GM19463 (cell line): Measurements from ENCODE around the gene UBC.
"Not testable (repeated sequence)": the region's sequence is repeated elsewhere in the genome, so short reads cannot be mapped to it uniquely, and the experiment has no call there.

Experiments used
- ATAC-seq: cut with Tn5 transposase; IDR thresholded peaks from one replicate; pipeline ENCODE4 v1.9.1; 2021; ENCODE audit warnings: mild to moderate bottlenecking, moderate library complexity; ENCODE audit not compliant: unreplicated experiment

The UBC gene

GRCh38 chr12:124931528-124931927 is 17.1 kb upstream of the UBC start:
- not testable (repeated sequence) for ATAC-seq

- ATAC-seq: no peak
Measured at GRCh38 chr12:124930586-124930985, 16.1 kb upstream of the UBC start.

DNA sequence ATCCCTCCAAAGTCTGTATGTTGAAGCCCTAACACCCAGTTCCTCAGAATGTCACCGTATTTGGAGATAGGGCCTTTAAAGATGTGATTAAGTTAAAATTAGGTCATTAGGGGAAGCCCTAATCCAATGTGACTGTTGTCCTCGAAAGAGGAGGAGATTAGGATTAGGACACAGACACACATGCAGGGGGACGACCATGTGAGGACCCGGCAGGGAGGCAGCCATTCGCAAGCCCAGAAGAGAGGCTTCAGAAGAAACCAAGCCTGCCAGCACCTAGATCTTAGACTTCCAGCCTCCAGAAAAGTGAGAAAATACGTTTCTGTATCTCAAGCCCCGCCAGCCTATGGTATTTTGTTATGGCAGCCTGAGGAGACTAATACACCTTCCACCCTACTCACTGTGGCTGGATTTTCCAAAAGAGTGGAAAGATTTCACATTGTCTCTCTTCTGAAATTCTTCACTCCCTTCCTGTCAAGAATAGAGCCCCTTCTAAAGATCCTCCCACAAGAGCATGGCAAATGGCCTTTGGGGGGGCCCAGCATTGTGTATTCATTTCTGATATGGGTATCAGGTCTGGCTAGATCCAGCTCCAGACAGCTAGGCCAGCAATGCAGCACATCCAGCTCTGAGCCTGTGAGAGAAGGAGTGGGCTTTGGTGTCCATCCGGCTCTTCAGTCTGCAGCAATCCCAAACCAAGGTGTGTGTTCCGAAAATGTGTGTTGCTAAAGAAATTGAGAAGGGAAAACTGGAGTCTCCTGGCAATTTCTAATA is 15.4 kb upstream of the UBC start:
- no peak for ATAC-seq

GRCh38 chr12:124928912-124929530 is 14.6 kb upstream of the UBC start:
- ATAC-seq: no peak

DNA sequence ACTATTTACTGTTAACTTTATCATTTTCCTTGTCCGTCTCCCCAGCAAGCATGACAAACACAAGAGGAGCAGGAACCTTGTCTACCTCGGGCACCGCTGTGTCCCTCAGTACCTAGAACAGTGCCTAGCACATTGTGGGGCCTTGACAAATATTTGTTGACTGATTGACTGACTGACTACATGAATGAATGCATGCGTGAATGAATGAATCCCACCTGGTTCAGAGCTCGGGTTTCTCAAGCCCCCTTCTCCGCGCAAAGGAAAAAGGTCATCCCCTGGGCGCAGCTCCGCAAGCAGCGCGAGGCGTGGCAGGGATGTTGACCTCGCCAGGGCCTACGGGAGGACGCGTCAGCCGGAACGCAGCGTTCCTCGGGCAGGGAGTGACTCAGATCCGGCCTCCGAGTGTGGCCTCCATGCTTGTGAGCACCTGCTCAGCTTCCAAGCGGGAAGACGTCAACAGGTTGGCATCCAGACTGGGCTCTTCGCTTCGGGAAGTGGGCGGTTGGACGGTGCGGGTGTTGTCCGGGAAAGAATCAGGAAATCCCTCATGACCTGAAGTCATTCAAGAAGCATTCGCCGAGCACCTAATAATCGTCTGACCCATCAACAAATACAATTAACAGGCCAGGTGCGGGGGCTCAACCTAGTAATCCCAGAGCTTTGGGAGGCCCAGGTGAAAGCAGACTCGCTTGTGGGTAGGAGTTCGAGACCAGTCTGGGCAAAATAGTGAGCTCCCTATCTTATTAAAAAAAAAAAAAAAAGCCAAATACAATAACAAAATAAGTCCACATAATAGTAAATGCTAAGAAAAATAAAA is 13.9 kb upstream of the UBC start:
- ATAC-seq: no peak

DNA sequence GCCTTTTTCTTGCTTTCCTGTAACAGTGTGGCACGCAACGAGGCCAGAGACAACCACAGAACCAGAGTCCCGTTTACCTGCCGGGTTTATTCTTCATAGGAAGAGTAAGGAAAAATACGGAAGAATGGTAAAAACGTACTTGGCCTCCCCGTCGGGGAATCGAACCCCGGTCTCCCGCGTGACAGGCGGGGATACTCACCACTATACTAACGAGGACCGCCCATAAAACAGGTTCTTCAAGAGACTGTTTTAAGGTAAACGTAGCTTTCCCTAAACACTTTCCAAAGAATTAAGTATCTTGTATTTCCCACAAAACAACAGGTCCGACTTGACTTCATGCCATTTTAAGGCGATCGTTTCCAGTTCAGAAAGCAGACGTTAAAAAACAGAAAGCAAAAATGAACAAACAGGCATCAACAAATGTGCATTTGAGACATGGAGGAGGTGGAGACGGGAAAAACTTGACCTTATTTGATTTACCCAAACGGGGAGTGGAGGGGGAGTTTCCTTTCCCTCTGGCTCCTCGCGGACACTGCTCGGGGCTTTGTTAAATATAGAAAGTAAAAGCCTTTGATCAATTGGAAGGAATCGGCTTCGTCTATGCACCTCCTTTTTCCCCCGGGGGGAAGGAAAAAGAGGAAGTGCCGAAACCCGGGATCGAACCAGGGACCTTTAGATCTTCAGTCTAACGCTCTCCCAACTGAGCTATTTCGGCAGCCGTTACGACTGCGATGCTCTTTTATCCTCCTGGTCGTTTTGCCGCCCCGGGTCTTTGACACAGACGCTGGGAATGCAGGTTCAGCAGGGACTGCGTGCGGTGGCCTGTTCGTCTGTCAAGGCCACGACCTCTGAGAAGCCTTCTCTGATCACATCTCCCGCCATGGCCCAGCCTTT is 13.0 kb upstream of the UBC start:
- ATAC-seq: peak; percentile 64

GRCh38 chr12:124925782-124926181 is 11.3 kb upstream of the UBC start:
- not testable (repeated sequence) for ATAC-seq

DNA sequence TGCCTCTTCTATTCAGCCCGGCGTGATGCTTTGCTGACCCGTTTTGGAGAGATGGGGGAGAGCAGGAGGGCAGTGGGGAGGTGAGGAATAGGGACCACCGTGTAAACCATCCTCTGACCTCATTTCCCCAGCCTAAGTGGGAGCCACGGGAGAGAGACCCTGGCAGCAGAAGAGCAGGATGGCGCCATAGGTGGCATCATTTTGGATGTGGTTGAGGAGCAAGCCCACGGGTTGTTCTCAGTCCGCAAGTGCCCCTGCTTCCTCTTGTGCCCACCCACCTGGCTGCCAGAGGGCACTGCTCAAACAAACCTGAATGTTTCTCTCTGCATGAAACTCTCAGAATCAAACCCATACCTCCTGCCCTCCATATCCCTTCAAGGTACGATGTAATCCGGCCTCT is 10.7 kb upstream of the UBC start:
- no peak for ATAC-seq

DNA sequence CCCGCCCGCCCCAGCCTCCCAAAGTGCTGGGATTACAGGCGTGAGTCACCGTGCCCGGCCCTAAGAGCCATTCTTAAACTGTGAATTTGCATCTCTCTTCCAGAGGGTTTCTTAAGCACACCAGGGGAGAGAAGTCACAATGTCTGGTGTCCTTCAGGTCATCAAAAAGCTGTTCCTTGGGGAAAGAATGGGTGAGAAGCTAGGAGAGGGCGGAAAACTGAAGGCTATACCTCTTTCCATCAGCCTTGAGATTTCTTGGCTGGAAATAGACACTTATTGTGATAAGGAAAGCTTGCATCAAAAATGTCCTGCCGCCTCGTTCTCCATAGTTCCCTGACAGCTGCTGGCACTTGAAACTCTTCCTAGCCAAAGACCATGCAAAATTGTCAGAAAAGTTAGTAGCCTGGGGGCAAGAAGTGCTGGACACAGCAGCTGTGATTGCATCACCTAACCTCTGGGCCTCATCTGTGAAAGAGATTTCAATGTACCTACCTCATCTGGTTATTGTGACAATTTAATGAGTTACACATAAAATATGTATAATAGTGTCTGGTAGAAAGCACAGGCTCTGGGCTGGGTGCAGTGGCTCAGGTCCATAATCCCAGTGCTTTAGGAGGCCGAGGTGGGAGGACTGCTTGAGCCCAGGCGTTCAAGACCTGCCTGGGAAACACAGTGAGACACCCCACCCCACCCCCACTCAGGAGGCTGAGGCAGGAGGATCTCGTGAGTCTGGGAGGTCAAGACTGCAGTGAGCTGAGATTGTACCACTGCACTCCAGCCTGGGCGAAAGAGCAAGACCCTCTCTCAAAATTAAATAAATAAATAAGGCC is 9.7 kb upstream of the UBC start:
- ATAC-seq: no peak

DNA sequence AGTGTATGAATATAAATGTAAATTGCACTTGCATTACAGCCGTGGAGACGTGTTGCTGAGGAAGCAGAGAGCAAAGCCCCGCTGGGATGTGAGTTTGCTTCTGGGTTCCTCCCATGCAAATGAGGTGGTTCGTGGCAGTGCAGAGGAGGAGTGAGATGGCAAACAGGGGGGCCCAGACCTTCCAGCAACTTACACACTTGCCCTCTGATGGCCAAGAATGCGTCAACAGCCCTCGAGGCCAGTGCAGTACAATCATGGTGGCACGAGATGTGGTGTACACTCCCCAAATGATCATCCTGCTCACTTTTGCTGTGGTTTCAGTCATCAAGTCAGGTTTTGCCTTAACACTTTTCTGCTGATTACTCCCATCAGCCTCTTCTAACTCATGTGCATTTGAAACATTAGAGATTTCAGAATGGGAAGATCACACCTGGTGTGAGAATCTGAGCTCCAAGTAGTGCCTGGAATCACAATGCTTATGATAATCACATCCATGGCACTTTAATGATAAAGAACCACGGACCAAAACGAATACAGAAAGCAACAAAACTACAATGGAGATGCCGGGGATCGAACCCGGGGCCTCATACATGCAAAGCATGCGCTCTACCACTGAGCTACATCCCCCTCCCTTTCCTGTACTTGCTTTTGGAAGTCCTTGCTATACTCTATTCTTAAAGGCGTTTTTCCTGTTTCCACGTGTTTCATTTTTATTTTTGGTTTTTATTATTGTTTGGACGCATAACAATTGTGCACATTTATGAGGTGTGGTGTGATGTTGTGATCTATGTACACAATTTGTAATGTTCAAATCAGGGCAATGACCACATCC is 7.0 kb upstream of the UBC start:
- ATAC-seq: peak; percentile 40

DNA sequence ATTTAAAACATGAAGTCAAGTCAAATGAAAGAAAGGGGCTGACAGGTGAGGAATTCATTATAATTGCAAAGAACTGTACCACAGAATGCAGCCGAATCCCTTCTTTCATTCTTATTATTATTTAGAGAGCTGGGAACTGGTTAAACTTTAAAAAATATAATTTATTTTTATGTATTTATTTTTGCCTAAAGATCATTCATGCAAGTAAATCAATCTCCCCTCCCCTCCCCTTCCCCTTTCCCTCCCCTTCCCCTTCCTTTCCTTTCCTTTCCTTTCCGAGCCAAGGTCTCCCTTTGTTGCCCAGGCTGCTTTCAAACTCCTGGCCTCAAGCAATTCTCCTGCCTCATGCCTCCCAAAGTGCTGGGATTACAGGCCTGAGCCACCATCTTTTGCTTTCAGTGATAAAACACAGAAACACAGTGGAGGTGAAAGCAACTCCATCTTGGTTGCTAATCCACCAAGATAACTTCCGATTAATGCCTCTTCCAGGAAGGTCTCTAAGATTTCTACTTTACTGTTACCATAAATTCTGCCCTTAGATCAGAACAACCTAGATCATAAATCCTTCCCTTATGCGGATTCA is 6.0 kb upstream of the UBC start:
- no peak for ATAC-seq

DNA sequence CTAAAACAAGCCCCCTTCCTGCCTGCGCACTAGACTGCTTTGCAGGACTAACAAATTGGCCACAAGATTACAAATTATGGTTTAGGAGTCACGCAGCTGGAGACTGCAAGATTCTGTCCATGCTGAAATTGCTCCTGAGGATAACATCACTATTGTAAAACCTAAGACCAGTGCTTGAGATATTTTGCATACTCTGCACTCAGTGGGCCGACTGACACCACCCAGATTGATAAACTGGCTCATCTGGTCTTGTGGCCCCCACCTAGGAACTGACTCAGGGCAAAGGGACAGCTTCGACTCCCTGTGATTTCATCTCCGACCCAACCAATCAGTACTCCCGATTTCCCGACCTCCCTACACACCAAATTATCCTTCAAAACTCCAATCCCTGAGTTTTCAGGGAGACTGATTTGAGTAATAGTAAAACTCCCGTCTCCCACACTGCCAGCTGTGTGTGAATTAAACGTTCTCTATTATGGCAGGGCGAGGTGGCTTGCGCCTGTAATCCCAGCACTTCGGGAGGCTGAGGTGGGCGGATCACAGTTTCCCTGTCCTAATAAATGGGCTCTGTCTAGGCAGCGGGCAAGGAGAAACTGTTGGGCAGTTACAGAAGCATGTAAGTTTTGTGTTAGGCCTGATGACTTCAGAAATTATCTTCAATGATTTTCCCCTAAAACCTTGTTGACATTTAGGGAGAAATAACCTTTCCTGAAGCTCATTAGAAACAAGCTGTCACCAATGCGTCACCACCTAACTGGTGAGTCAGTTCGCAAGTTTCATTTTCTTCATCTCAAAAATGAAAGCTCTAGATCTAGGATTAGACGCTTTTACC is 5.3 kb upstream of the UBC start:
- ATAC-seq: no peak

DNA sequence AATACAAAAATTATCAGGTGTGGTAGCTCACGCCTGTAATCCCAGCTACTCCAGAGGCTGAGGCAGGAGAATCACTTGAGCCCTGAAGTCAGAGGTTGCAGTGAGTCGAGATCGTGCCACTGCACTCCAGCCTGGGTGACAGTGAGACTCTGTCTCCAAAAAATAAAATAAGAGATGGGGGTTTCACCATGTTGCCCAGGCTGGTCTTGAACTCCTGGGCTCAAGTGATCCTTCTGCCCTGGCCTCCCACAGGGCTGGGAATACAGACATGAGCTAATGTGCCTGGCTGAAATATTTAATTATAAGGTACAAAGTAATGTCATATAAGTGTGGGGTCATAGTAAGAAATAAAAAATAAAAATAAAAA is 4.2 kb upstream of the UBC start:
- not testable (repeated sequence) for ATAC-seq

DNA sequence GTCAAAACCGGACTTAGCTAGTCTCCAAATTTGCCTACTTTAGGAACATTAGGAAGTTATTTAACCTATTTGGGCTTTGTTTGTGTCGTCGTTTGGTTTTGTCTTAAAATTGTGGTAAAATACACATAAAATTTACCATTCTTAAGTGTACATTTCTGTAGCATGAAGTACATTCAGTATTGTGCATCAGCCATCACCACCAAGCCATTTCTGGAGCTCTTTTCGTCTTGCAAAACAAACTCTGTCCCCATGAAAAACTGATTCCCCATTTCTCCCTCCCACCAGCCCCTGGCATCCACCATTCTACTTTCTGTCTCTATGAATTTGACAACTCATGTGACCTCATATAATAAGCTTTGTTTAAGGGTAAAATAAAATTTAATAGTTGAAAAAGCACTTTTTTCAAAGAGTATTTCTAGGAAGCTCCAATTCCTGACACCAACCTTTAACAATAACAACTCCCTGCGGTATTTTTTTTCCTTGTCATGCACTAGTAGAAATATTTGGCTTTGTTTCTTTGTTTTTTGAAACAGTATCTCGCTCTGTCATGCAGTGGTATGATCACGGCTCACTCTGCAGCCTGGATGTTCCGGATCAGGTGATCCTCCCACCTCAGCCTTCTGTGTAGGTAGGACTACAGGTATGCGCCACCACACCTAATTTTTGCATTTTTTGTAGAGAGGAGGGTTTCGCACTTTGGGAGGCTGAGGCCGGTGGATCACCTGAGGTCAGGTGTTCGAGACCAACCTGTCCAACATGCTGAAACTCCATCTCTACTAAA is 3.6 kb upstream of the UBC start:
- no peak for ATAC-seq

DNA sequence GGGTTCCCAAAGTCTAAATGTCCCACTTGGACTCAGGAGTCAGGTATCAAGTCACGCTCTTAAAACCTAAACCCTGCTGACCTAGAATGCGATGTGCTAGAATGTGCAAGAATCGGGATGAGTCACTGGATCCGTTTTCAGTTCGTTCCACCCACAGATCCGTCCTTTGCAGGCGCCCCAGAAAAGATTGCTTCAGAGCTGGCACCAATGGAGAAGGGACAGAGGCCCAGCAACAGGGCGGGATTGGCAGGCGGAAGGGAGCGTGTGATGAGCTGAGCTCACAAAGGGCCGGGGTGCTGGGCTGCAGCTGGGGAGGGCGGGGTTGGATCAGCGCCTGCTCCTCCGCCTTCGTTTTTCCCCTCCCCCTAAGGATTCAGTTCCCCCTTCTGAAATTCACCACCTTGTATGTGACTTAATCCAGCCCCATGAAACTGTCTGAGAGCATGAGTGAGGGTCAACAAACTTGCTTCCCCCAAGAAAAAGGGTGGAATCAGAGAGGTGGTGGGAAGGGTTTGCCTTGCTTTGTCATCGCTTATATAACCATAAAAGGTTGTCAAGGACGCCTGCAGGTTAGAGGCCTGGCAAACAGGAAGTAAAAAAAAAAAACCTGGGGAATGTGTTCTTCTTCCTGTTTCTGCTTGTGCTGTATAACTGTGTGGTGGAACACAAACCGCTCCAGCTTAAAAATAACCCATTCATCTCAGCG is 2.8 kb upstream of the UBC start:
- peak; percentile 50 for ATAC-seq

GRCh38 chr12:124916374-124917134 is 2.1 kb upstream of the UBC start:
- no peak for ATAC-seq
